GM19467 (cell line): ENCODE measurements around the gene C11orf24.
"Not testable (repeated sequence)": the region's sequence is repeated elsewhere in the genome, so short reads cannot be mapped to it uniquely, and the experiment has no call there.

ENCODE experiments used
- ATAC-seq: cut with Tn5 transposase; IDR thresholded peaks from one replicate; pipeline ENCODE4 v1.9.1; 2021; ENCODE audit warnings: mild to moderate bottlenecking, moderate library complexity; ENCODE audit not compliant: unreplicated experiment

The C11orf24 gene

GRCh38 chr11:68257477-68258362 is 14.1 kb downstream of the C11orf24 start:
- ATAC-seq = no peak

GRCh38 chr11:68256331-68256741 is 15.4 kb downstream of the C11orf24 start:
- no peak for ATAC-seq

- ATAC-seq = no peak
Measured at GRCh38 chr11:68255526-68255925, 16.2 kb downstream of the C11orf24 start.

- no peak for ATAC-seq
Measured at GRCh38 chr11:68254421-68254820, 17.4 kb downstream of the C11orf24 start.

- ATAC-seq = no peak
Measured at GRCh38 chr11:68251765-68252164, 20.0 kb downstream of the C11orf24 start.

- not testable (repeated sequence) for ATAC-seq
Measured at GRCh38 chr11:68244912-68245311, 26.9 kb downstream of the C11orf24 start.

GRCh38 chr11:68243847-68244246 is 27.9 kb downstream of the C11orf24 start:
- ATAC-seq = not testable (repeated sequence)

GRCh38 chr11:68242616-68243015 is 29.2 kb downstream of the C11orf24 start:
- no peak for ATAC-seq

GRCh38 chr11:68231621-68232020 is 40.2 kb downstream of the C11orf24 start:
- ATAC-seq = no peak

GRCh38 chr11:68229601-68230000 is 42.2 kb downstream of the C11orf24 start:
- ATAC-seq = no peak

- no peak for ATAC-seq
Measured at GRCh38 chr11:68226421-68226820, 45.4 kb downstream of the C11orf24 start.

GRCh38 chr11:68224606-68225005 is 47.2 kb downstream of the C11orf24 start:
- ATAC-seq = no peak

- no peak for ATAC-seq
Measured at GRCh38 chr11:68223275-68223674, 48.5 kb downstream of the C11orf24 start.

GRCh38 chr11:68221406-68221805 is 50.4 kb downstream of the C11orf24 start:
- no peak for ATAC-seq

GRCh38 chr11:68216171-68216938 is 55.4 kb downstream of the C11orf24 start:
- ATAC-seq = no peak

GRCh38 chr11:68215524-68216170 is 56.1 kb downstream of the C11orf24 start:
- ATAC-seq = no peak

- no peak for ATAC-seq
Measured at GRCh38 chr11:68215087-68215445, 56.7 kb downstream of the C11orf24 start.

GRCh38 chr11:68214173-68215086 is 57.3 kb downstream of the C11orf24 start:
- ATAC-seq = peak; percentile 4

GRCh38 chr11:68213555-68214172 is 58.1 kb downstream of the C11orf24 start:
- ATAC-seq = peak; percentile 35

- no peak for ATAC-seq
Measured at GRCh38 chr11:68213135-68213515, 58.6 kb downstream of the C11orf24 start, which contains the start of gene KMT5B. Gene KMT5B (minus strand): TSS chr11:68213296. CDS start chr11:68190076, 23,220 bp downstream.
